Measurements from ENCODE around the gene NNMT. TPM values are rescaled to one million over a fixed set of nuclear protein-coding genes. Genes with fewer than 3 reads are reported as not detected.

Gene NNMT
- total and polyA plus RNA-seq, 2 donors (not counting 3 experiments of a cell fraction or from before 2014, with no cell fraction given), result 330 to 454 TPM

DNA sequence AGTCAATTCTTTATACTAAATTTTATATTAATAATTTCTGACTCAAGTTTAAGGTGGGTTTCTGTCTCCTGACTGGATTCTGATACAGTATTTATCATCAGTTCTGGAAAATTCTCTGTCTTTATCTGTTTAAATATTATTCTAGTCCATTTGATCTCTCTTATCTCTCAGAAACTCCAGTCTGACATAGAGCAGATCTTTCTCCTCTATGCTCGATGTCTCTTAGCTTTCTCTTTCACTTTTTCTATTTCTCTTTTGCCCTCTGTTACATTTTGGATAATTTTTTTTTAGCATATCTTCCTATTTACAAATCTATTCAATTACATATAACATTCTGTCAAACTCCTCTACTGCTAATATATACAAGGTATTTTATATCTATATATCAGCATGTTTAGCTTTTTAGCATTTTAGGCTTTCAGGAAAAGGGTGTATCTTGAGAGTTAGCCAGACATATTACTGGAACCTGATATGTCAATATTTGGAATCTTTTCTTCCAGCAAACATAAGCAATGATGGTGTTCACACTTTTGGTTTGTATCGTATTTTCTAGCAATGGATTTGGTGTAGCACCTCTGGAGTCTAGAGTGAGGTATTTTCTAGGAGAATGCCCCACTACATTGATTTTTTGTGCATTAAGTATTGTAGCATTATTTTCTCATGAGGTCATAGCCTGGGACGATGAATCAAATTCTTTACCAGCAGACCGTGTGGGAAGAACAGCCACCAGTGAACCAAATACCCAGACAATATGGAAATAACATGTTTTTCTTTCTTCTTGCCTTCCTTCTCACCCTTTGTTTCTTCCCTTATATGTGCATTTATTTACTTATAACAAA lies 4.1 kb upstream of the NNMT start:
- Histone ChIP-seq H3K9me1 (replicated peaks; ENCODE audit: control insufficient read depth, extremely low read depth, insufficient read depth, low read length) (no peaks in the 10 kb centered on the region), H4K20me1 (replicated peaks; ENCODE audit: control insufficient read depth, extremely low read depth, insufficient read depth, low read length) (no peaks in the 10 kb centered on the region), H3K9me3 (replicated peaks; ENCODE audit: control insufficient read depth, insufficient read depth, low read length) (no peaks in the 10 kb centered on the region), H3K4me2 (ENCODE audit: insufficient read depth, low read length) (peak overlapping the region; percentile 96), H3K79me2 (ENCODE audit: control insufficient read depth, insufficient read depth, low read length) (peaks cover 7% of the 10 kb centered on the region), H3K9ac (replicated peaks; ENCODE audit: extremely low read depth, insufficient read depth, low read length) (peak overlapping the region; percentile 91), H3K27ac (ENCODE audit: insufficient read depth, low read depth, low read length) (peak overlapping the region; percentile 100), H3K4me3 (replicated peaks in 1 of 3; ENCODE audit: insufficient read depth in 1 of 3, low read depth in 1 of 3, low read length in 3 of 3) (peak overlapping the region in 2 of 3 experiments; percentile 46 to 65), H3K27me3 (ENCODE audit: control insufficient read depth in 2 of 2, insufficient read depth in 2 of 2, low read length in 2 of 2) (no peaks in the 10 kb centered on the region), H3K36me3 (ENCODE audit: control insufficient read depth in 2 of 2, extremely low read depth in 1 of 2, insufficient read depth in 2 of 2, low read length in 2 of 2) (no peaks in the 10 kb centered on the region), H3K4me1 (ENCODE audit: control insufficient read depth, extremely low read depth, insufficient read depth, low read length) (peaks cover 64% of the 10 kb centered on the region), H2AFZ (ENCODE audit: low read depth, low read length) (peak overlapping the region; percentile 46)
- ChIA-PET POLR2A (interaction anchor here (1.1 to 1.3 kb wide), 2 partner anchors 8 to 15 kb away, joined by 3 to 6 read pairs; no protein-coding TSS in a partner anchor), CTCF (interaction anchor here (0.6 to 7.1 kb wide), 11 partner anchors 10 to 58 kb away, joined by 3 to 41 read pairs (median 5); no protein-coding TSS in a partner anchor)
- FAIRE-seq (peak; percentile 77), DNase-seq (ENCODE audit: low read depth, low spot score) (peak; percentile 94)
- TSS peak; percentile 12 for BruUV-seq (replicated peaks)
- dilution Hi-C loops (cut with MboI; ENCODE audit: extremely low pct_ligation_motif_present, low sequenced_read_pairs) (no loop called here), intact Hi-C loops (cut with micrococcal nuclease) (loop anchor here (2.0 kb wide), 2 partner anchors 15 to 113 kb away; no protein-coding TSS in a partner anchor)
- TF ChIP-seq, protein P1, sequence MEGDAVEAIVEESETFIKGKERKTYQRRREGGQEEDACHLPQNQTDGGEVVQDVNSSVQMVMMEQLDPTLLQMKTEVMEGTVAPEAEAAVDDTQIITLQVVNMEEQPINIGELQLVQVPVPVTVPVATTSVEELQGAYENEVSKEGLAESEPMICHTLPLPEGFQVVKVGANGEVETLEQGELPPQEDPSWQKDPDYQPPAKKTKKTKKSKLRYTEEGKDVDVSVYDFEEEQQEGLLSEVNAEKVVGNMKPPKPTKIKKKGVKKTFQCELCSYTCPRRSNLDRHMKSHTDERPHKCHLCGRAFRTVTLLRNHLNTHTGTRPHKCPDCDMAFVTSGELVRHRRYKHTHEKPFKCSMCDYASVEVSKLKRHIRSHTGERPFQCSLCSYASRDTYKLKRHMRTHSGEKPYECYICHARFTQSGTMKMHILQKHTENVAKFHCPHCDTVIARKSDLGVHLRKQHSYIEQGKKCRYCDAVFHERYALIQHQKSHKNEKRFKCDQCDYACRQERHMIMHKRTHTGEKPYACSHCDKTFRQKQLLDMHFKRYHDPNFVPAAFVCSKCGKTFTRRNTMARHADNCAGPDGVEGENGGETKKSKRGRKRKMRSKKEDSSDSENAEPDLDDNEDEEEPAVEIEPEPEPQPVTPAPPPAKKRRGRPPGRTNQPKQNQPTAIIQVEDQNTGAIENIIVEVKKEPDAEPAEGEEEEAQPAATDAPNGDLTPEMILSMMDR (IDR thresholded peaks at IDR 0.05; ENCODE audit: extremely low read depth in 1 of 2, insufficient read depth in 1 of 2, low read depth in 1 of 2, low read length in 2 of 2), result no peak
- TF ChIP-seq MYC (IDR thresholded peaks at IDR 0.05; ENCODE audit: low read depth, low read length) (no peak), JUN (IDR thresholded peaks at IDR 0.05; ENCODE audit: borderline replicate concordance, insufficient read depth, insufficient read length, low read depth) (peak; percentile 86), POLR2AphosphoS5 (IDR thresholded peaks at IDR 0.05; ENCODE audit: insufficient read depth, low read depth, low read length) (no peak), FOS (IDR thresholded peaks at IDR 0.05; ENCODE audit: borderline replicate concordance, insufficient read depth, low read length) (peak; percentile 45)
- TF ChIP-seq, protein P2, sequence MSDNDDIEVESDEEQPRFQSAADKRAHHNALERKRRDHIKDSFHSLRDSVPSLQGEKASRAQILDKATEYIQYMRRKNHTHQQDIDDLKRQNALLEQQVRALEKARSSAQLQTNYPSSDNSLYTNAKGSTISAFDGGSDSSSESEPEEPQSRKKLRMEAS (IDR thresholded peaks at IDR 0.05; ENCODE audit: insufficient read depth, insufficient read length), result no peak

Data from endothelial cell of umbilical vein (primary cell).